CD8-positive, alpha-beta memory T cell (primary cell): ENCODE measurements around the gene STYX. TPM values are rescaled to one million over a fixed set of nuclear protein-coding genes. Genes with fewer than 3 reads are reported as not detected.
A peak's percentile ranks its signal among the peaks of the same experiment; 100 is the strongest.

Source experiments
- CTCF ChIA-PET: fragments of 350-600 bp; sonication (Branson Sonifier 250); formaldehyde crosslinking; loops from one replicate; lab custom pipeline; 2021; ENCODE audit warnings: antibody characterized with exemption; lab: Charles Lee
- POLR2A ChIA-PET: fragments of 350-600 bp; sonication (Branson Sonifier 250); formaldehyde crosslinking; loops from one replicate; lab custom pipeline; 2021; ENCODE audit warnings: antibody characterized with exemption; lab: Charles Lee
- DNase-seq, 5 donors: peaks; one replicate each; pipeline versions ENCODE4 v3.0.0 to v3.0.0-alpha.2; 2020 to 2022; ENCODE audit warnings: mixed read lengths in 1 of 5
- H3K27ac ChIP-seq: one replicate; pipeline ENCODE4 v1.7.0; 2013; ENCODE audit warnings: low read depth, mild to moderate bottlenecking, low read length, moderate library complexity
- H3K27me3 ChIP-seq: 2 replicates; pipeline ENCODE4 v1.7.0; 2013; ENCODE audit warnings: low read length, mild to moderate bottlenecking; ENCODE audit not compliant: insufficient read depth, poor library complexity, severe bottlenecking
- H3K36me3 ChIP-seq: 2 replicates; pipeline ENCODE4 v1.7.0; 2013; ENCODE audit warnings: mild to moderate bottlenecking, low read length, moderate library complexity; ENCODE audit not compliant: insufficient read depth
- H3K4me1 ChIP-seq: 2 replicates; pipeline ENCODE4 v1.7.0; 2013; ENCODE audit warnings: mild to moderate bottlenecking, low read length, moderate library complexity; ENCODE audit not compliant: insufficient read depth
- H3K4me3 ChIP-seq: 2 replicates; pipeline ENCODE4 v1.7.0; 2013; ENCODE audit warnings: mild to moderate bottlenecking, low read length
- H3K9me3 ChIP-seq: 2 replicates; pipeline ENCODE4 v1.7.0; 2013; ENCODE audit warnings: mild to moderate bottlenecking, low read length
- H3K27ac Mint-ChIP-seq, 8 donors: one replicate each; pipeline ENCODE4 v1.8.0; 2020 to 2021; ENCODE audit warnings: mixed read lengths in 8 of 8, mild to moderate bottlenecking in 6 of 8, inconsistent platforms in 3 of 8, moderate library complexity in 3 of 8
- H3K27me3 Mint-ChIP-seq, 2 donors: one replicate each; pipeline ENCODE4 v1.8.0; 2020 to 2021; ENCODE audit warnings: mixed read lengths in 2 of 2, mild to moderate bottlenecking in 1 of 2, moderate library complexity in 1 of 2
- H3K36me3 Mint-ChIP-seq, 3 donors: one replicate each; pipeline ENCODE4 v1.8.0; 2020 to 2021; ENCODE audit warnings: mixed read lengths in 3 of 3, inconsistent platforms in 1 of 3, mild to moderate bottlenecking in 1 of 3
- H3K4me1 Mint-ChIP-seq, 3 donors: one replicate each; pipeline ENCODE4 v1.8.0; 2020 to 2021; ENCODE audit warnings: mixed read lengths in 3 of 3, inconsistent platforms in 1 of 3, mild to moderate bottlenecking in 1 of 3
- H3K4me3 Mint-ChIP-seq, 7 donors: one replicate each; pipeline ENCODE4 v1.8.0; 2020 to 2021; ENCODE audit warnings: mixed read lengths in 7 of 7, mild to moderate bottlenecking in 6 of 7, moderate library complexity in 4 of 7, inconsistent platforms in 2 of 7
- H3K9me3 Mint-ChIP-seq, 5 donors: one replicate each; pipeline ENCODE4 v1.8.0; 2020 to 2022; ENCODE audit warnings: mixed read lengths in 5 of 5, mild to moderate bottlenecking in 3 of 5, moderate library complexity in 2 of 5, inconsistent platforms in 1 of 5
- polyA plus RNA-seq: library from polyadenylated mRNA; unstranded; fragments of 300-500 nt; fragmentation: Illumina TruSeq; gene quantifications from one replicate; pipeline ENCODE4 v1.2.3, GENCODE V29; 2021
- total RNA-seq, 2 experiments: library from RNA; stranded (reverse); gene quantifications; one replicate each; pipeline ENCODE4 v1.2.3, GENCODE V29; 2021

STYX gene
- total and polyA plus RNA-seq, 3 experiments from 2014 or later = 20.9 to 25.4 (median 21.2) TPM

GRCh38 chr14:52802597-52802996 is 72.6 kb downstream of the STYX start:
- no peak overlapping the region for H3K4me3 ChIP-seq
- Mint-ChIP-seq H3K36me3 (peaks cover 0 to 2% (median 0%) of the 10 kb centered on the region in 3 donors), H3K27ac (no peak overlapping the region), H3K27me3 (peaks cover 1 to 3% of the 10 kb centered on the region in 2 donors), H3K9me3 (peaks cover 0 to 4% (median 2%) of the 10 kb centered on the region in 5 donors), H3K4me3 (no peak overlapping the region), H3K4me1 (peaks cover 9 to 17% (median 13%) of the 10 kb centered on the region in 3 donors)
- no peak overlapping the region for H3K27ac ChIP-seq
- POLR2A ChIA-PET = no interaction called here
- no peaks in the 10 kb centered on the region for H3K9me3 ChIP-seq
- no peaks in the 10 kb centered on the region for H3K4me1 ChIP-seq
- no peak for DNase-seq
- H3K27me3 ChIP-seq = no peaks in the 10 kb centered on the region
- H3K36me3 ChIP-seq = no peaks in the 10 kb centered on the region
- CTCF ChIA-PET = no interaction called here

GRCh38 chr14:52806115-52806514 is 76.1 kb downstream of the STYX start:
- Mint-ChIP-seq H3K4me1 (peaks cover 5 to 13% (median 5%) of the 10 kb centered on the region in 3 donors), H3K36me3 (no peaks in the 10 kb centered on the region), H3K9me3 (no peaks in the 10 kb centered on the region), H3K27ac (peak overlapping the region in 2 of 8 donors; percentile 18 to 64), H3K27me3 (peaks cover 0 to 1% of the 10 kb centered on the region in 2 donors), H3K4me3 (no peak overlapping the region)
- DNase-seq = no peak
- no peak overlapping the region for H3K4me3 ChIP-seq
- no peaks in the 10 kb centered on the region for H3K27me3 ChIP-seq
- H3K36me3 ChIP-seq = no peaks in the 10 kb centered on the region
- no peaks in the 10 kb centered on the region for H3K4me1 ChIP-seq
- CTCF ChIA-PET = no interaction called here
- no peak overlapping the region for H3K27ac ChIP-seq
- H3K9me3 ChIP-seq = no peaks in the 10 kb centered on the region
- POLR2A ChIA-PET = no interaction called here

- H3K4me3 Mint-ChIP-seq = no peak overlapping the region
- no peaks in the 10 kb centered on the region for H3K9me3 Mint-ChIP-seq
- no peaks in the 10 kb centered on the region for H3K9me3 ChIP-seq
- H3K27ac Mint-ChIP-seq = no peak overlapping the region
- CTCF ChIA-PET = no interaction called here
- H3K4me1 ChIP-seq = no peaks in the 10 kb centered on the region
- no peaks in the 10 kb centered on the region for H3K27me3 ChIP-seq
- H3K27me3 Mint-ChIP-seq = no peaks in the 10 kb centered on the region
- no peak overlapping the region for H3K4me3 ChIP-seq
- H3K36me3 Mint-ChIP-seq = no peaks in the 10 kb centered on the region
- POLR2A ChIA-PET = no interaction called here
- peaks cover 0 to 9% (median 0%) of the 10 kb centered on the region in 3 donors for H3K4me1 Mint-ChIP-seq
- no peak overlapping the region for H3K27ac ChIP-seq
- no peaks in the 10 kb centered on the region for H3K36me3 ChIP-seq
- no peak for DNase-seq
These were observed 78.1 kb downstream of the STYX start for GRCh38 chr14:52808101-52808500.

- Mint-ChIP-seq H3K4me3 (no peak overlapping the region), H3K9me3 (no peaks in the 10 kb centered on the region), H3K4me1 (peaks cover 0 to 8% (median 6%) of the 10 kb centered on the region in 3 donors), H3K36me3 (no peaks in the 10 kb centered on the region), H3K27me3 (peaks cover 1 to 15% of the 10 kb centered on the region in 2 donors), H3K27ac (no peak overlapping the region)
- Histone ChIP-seq H3K9me3 (no peaks in the 10 kb centered on the region), H3K27me3 (no peaks in the 10 kb centered on the region), H3K27ac (no peak overlapping the region), H3K36me3 (no peaks in the 10 kb centered on the region), H3K4me3 (no peak overlapping the region), H3K4me1 (no peaks in the 10 kb centered on the region)
- CTCF ChIA-PET = interaction anchor here (1.4 to 10.5 kb wide), 2 partner anchors 140 to 234 kb away, joined by 3 to 111 read pairs; no protein-coding TSS in a partner anchor
- DNase-seq = no peak
- POLR2A ChIA-PET = no interaction called here
These were observed 91.9 kb downstream of the STYX start for GRCh38 chr14:52821805-52822250.

- Histone ChIP-seq H3K27me3 (no peaks in the 10 kb centered on the region), H3K9me3 (no peaks in the 10 kb centered on the region), H3K27ac (no peak overlapping the region), H3K4me3 (no peak overlapping the region), H3K36me3 (no peaks in the 10 kb centered on the region), H3K4me1 (no peaks in the 10 kb centered on the region)
- H3K27ac Mint-ChIP-seq = peak overlapping the region in 1 of 8 donors; percentile 26
- H3K4me1 Mint-ChIP-seq = peaks cover 0 to 8% (median 6%) of the 10 kb centered on the region in 3 donors
- H3K27me3 Mint-ChIP-seq = peaks cover 4 to 15% of the 10 kb centered on the region in 2 donors
- H3K4me3 Mint-ChIP-seq = peak overlapping the region in 1 of 7 donors; percentile 36
- no peaks in the 10 kb centered on the region for H3K9me3 Mint-ChIP-seq
- no peaks in the 10 kb centered on the region for H3K36me3 Mint-ChIP-seq
- DNase-seq = no peak
- CTCF ChIA-PET = interaction anchor here (0.7 to 10.5 kb wide), 5 partner anchors 127 to 231 kb away, joined by 3 to 111 read pairs (median 3); partner anchors contain the start of gene FERMT2
- POLR2A ChIA-PET = no interaction called here
These were observed 94.5 kb downstream of the STYX start for GRCh38 chr14:52824462-52824861.

Other genes with a start within 250 kb of the STYX start
- 1 to 10 TPM; 3.8 to 4.6 TPM for gene TXNDC16, start 177.7 kb upstream of the STYX start, total RNA-seq
- 1.8 TPM for gene TXNDC16, start 177.7 kb upstream of the STYX start, polyA plus RNA-seq
- under 1 TPM; 0.50 to 0.91 TPM for gene GPR137C, start 177.3 kb upstream of the STYX start, total RNA-seq
- gene GPR137C, start 177.3 kb upstream of the STYX start, polyA plus RNA-seq = not detected
- gene ERO1A, start 34.6 kb upstream of the STYX start, total RNA-seq = 10 to 100 TPM; 87.6 to 96.6 TPM
- 47.0 TPM for gene ERO1A, start 34.6 kb upstream of the STYX start, polyA plus RNA-seq
- 100 to 1,000 TPM; 113 to 123 TPM for gene PSMC6, start 23.0 kb upstream of the STYX start, total RNA-seq
- 54.3 TPM for gene PSMC6, start 23.0 kb upstream of the STYX start, polyA plus RNA-seq
- gene GNPNAT1, start 61.4 kb downstream of the STYX start, total RNA-seq = 10 to 100 TPM; 35.0 to 36.0 TPM
- gene GNPNAT1, start 61.4 kb downstream of the STYX start, polyA plus RNA-seq = 11.2 TPM
- gene FERMT2, start 220.9 kb downstream of the STYX start, total RNA-seq = 1 to 10 TPM in 1 of 2 experiments, under 1 TPM in 1; 0.93 to 1.7 TPM
- gene FERMT2, start 220.9 kb downstream of the STYX start, polyA plus RNA-seq = 0.51 TPM